SW480 (cell line): ENCODE data around the gene RYR3.
A peak's percentile ranks its signal among the peaks of the same experiment; 100 is the strongest.
"Not testable (repeated sequence)": the region's sequence is repeated elsewhere in the genome, so short reads cannot be mapped to it uniquely, and the experiment has no call there.

ENCODE experiments used
- DNase-seq: peaks from one replicate; pipeline ENCODE4 v3.0.0-alpha.2; 2016; ENCODE audit warnings: low spot score

RYR3 gene

DNA sequence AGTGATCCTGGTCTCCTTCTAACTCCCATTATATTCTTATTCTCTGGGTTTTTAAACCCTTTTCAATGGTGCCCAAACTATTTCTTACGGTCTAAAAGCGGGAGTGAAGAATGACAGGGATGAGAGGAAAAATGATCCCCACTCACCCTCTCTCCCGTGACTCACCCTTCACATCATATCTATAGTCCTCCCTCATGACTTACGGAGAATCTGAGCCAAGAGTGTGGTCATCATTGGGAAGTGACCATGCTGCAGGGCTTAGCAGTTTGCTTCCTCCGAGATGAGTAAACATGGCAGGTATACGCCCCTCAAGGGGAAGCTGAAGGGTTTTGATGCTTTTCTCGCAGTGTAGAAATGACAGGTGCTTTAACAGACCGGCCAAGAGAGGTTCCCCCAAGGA, 274.0 kb downstream of the RYR3 start:
- peak; percentile 19 for DNase-seq

DNA sequence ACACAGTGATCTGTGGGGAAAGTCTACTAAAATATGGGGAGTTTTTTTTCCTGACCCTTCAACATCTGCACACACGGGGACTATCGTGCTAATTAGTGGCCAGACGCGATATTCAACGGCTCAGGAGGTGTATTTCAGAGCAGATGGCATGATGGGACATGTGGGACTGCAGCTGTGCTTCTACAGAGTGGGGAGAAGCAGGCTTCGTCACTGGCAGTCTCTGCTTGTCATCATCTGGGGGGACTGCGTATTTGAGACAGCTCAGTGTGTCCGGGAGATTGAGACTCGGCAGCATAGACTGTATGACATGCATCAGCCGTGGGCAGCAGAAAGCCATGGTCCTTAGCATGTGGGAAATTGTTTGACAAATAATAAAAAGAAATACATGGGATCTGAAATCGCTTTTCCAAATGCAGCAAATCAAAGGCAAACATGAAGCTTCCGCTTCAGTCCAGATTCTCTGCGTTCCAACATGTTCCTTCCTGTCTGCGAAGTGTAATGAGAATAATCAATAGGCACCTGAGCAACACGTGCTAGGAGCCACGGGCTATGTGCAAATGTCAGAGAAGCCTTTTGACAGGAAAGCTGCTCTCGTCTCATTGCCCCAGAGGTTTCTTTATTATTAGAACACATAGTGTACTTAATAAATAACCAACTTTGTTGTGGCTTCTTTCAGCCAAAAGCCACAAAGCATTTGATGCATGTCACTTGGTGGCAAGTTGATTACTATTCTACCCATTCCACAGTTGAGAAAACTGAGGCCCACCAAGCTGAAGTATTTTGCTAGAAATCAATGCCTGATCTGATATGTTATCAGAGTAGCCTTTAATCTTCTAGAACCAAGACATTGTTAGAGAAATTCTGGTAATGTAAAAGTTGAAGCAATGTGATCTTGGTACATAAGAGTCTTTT, 276.3 kb downstream of the RYR3 start:
- DNase-seq, result peak; percentile 7

DNA sequence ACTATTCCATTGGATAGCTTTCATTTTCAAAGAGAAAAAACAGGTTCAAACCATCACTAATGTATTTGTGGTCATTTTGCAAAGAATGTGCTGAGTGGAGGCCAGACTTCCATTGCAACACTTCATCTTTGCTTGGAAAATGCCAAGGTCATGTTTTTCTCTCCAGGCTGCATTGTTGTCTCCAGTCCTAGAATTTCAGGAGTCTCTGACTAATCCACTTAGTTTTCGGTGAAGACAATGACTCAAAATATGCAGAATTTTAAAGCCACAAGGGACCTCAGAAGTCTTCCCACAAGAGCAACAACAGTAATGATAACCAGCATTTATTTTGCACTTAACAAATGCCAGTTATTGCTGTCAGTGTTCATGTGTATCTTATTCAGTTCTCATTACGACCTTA, 277.0 kb downstream of the RYR3 start:
- DNase-seq, result no peak

DNA sequence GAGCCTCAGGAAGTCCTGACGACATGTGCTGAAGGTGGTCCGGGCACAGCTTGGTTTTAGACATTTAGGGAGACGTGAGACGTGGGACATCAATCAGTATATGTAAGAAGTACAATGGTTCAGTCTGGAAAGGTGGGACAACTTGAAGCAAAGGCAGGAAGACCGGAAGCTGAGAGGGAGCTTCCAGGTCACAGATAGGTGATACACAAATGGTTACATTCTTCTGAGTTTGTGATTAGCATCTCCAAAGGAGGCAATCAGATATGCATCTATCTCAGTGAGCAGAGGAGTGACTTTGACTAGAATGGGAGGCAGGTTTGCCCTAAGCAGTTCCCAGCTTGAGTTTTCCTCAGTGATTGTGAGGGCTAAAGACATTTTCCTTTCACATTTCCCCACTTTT, 282.1 kb downstream of the RYR3 start:
- DNase-seq, result no peak

DNA sequence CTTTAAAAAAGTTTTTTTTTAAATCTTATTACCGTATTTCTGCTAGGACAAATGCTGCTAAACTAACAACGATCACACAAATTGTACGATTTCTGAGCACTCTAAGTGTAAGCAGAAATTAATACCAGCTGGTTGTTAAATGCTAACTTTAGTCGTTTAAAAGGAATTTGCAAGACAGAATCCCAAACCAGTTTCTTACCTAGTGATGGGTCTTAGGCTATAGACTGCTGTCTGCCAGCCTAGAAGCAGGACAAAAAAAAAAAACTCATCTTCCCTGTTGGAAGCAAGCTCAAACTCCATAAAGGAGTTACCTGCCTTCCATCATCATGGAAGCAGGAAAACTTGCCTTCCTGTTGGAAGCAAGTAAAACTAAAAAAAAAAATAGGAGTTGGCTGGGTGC, 287.6 kb downstream of the RYR3 start:
- not testable (repeated sequence) for DNase-seq

DNA sequence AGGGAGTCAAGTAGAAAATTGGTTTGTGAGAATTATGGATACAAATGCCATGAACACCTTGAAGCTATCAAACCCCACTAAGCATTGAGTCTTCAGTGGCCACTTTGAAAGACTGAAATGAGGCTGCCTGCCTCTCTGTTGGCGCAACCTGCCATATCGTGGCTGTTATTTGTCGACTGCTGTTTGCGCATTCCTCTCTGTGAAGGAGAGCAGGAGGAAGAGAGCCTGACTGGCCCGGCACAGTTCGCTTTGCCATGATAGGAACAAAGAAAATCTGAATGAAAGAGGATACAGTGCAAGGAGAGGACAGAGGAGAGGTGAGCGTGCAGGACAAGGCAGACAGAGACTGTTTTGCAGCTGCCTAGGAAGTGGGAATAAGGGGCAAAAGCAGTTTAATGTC, 289.4 kb downstream of the RYR3 start:
- no peak for DNase-seq

DNA sequence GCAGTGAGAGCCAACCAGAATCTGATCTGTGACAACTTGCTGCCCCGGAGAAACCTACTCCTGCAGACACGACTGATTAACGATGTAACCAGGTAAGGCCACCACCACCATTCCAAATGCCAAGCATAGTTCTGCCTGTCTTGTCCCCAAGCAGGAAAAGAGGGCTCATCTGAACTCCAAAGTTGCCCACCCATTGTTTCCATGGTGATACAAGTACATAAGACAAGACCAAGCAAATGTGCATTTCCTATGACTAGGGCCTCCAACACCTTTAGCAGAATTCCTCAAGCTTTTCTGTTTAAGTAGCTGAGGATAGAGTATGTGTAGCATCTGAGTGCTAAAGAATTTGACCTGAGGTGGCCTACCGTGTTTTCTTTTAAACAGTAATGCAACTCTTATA, 290.7 kb downstream of the RYR3 start:
- DNase-seq, result no peak

DNA sequence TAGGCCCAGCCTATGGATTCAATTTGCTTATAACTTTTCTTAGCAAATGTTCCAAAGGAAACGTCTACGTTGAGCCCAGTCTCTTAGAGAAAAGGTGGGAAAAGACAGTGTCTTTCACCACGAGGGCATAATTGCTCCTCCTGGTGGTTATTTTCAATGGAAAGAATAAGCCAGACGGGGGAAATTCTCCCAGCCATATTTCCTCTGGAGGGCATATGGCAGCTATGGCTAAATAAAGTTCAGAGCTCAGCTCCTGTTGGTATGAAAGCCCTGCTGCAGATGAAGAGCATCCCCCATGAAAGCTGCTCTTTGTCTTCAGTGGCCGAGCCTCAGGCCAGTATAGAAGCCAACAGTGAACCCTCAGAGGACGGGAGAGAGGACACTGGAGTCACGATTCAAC, 297.9 kb downstream of the RYR3 start:
- DNase-seq, result no peak

DNA sequence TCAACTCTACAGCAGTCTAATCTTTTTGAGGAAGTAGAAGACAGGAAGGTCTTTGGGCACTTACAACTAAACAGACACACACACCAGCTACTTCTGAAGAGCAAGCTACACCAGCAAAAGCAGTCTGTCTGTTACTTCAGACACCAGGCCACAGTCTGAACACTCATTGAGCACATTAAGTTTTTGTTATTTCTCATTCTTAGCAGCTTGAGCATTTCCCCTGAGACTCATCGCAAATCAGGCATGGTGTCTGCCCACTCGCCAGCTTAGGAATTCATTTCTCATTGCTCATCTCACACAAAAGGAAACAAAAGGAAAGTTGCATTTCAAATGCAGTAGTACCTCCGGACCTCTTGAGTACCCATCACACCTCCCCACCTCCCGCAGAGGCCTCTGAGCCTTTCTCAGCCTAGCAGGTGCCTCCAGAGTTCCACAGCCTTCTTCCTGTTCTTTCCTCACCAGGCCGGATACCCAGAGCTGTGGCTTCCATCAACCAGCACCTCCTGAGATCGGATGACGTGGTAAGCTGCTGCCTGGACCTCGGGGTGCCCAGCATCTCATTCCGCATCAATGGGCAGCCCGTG, 302.0 kb downstream of the RYR3 start:
- no peak for DNase-seq

DNA sequence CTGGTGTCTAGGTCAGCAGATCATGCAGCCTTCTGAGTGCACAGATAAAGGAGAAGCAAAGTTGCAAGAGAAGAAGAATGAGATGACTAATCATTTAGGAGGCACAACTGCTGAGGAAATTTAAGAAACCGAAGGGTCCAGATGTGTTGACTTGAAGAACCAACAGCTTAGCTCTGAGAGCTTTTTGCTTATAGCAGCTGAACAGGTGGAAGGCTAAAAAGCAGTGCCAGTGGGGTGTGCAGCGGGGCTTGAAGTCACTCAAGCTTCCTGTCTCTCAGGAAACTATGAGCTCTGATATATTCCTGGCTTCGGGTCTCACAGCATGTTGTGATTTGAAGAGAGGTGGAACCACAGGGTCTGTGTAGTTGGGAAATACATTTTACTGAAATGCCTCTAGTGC, 305.7 kb downstream of the RYR3 start:
- DNase-seq, result no peak

DNA sequence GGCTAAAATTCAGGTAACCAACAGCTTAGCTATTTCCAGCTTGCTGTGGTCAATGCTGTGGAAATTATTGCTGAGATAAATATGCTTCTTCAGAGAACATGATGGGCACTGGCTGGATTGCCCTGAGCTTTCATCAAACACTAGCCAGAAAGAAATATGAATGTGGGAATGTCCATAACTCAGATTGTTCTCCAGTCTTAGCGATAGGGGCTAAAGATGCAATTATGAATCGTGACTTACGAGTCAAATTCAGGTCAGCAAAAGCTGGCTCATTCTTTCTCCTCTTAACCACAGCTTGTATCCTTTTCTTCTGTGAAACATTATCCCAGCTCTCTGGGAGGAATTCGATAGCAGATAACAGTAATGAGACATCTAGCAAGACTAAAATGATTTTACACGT, 307.6 kb downstream of the RYR3 start:
- no peak for DNase-seq

DNA sequence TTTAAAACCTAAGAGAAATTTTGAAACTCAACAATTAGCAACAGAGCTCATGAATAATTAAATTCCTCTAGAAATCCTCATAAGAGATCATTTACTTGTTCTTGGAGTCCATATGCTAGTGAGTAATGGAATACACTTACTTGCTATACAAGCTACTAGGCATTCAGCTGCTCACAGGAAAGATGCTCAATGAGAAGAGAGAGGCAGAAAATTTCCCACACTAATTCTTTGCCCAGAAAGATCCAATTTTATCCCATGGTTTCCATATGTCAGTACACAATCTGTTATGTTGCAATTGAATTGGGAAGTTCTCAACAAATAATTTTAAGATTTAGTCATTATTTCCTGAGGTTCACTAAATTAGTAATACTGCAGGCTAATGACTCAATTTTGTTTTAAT, 310.4 kb downstream of the RYR3 start:
- DNase-seq, result no peak

DNA sequence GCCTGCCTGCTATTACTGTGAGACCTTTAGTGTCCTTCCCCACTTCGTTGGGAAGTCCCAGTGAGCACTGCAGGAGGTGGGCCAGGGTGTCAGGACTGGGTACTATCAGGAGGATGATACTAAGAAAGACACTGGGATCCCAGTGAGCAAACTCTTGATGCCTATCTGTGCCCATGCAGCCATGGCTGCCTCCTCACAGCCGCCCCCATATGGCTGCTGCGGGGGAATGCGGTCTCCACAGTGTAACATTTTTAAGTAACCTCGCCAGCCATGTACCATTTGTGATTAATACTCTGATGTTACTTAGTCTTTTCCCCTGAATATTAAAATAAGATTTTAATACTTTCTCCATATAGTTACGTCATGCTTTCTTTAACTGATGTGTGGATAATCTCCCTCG, 312.2 kb downstream of the RYR3 start:
- no peak for DNase-seq

DNA sequence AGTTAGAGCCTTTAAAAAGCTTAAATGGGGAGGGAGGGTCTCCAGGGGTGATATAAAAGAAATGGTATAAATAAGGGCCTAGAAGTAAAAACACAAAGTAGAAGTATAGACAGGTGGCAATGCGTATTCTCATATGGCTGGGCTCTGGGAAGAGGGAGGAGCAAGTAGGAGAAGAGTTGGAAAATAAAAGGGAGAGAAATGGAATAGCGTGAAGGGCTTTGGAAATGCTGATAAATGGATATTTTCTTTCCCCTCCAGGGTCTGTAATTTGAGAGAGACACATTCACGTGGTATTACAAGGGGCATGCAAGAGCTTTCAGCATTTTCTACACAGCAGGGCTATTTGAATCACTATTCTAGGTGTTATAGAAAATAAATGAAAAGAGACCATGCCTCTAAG, 313.7 kb downstream of the RYR3 start:
- DNase-seq, result no peak

DNA sequence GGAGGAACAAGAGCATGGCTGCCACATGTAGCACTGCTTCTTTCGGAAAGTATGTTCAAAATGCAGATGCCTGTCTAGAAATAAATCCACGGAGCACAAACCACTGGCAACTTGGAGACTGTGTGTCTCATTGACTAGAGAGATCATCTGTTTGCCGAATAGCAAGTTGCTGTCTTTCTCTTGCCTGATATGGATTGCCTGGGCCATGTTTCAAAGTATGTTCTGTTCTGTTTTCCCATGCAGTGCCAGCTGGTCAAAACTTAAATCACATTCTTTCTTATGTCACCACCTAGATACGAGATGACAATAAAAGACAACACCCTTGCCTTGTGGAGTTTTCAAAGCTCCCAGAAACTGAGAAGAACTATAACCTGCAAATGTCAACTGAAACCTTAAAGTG, 318.9 kb downstream of the RYR3 start:
- DNase-seq, result no peak

DNA sequence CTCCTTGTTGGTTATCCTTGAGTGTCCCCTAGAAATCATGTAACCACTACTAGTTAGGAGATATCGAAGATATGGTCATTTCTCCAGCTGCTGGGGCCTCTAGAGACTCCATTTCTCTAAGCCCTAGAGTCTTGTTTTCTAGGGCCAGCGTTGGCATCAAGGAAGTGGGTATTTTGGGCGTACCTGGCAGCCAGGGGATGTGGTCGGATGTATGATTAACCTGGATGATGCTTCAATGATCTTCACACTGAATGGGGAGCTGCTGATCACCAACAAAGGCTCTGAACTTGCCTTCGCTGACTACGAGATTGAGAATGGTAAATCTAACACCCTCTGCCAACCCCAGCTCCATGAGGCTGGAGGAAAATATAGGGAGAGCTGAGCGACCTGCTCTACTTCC, 325.5 kb downstream of the RYR3 start:
- DNase-seq, result no peak

DNA sequence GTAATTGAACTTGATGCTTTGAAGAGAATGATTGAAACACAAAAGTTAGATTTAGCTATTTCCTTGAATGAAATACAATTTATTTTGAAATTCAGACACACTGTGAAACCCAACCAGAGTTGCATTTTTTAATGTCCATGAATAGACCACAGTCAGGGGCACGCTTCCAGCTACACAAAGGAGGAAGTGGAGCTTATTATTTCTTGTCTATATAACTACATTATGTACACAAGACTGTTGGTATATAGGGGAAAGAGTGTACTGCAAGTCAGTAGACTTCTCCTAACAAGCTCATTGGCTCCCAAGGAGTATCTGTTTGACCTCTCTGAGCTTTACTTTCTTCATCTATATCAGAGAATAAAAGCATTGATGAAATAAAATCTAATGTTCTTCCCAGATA, 326.2 kb downstream of the RYR3 start:
- no peak for DNase-seq

DNA sequence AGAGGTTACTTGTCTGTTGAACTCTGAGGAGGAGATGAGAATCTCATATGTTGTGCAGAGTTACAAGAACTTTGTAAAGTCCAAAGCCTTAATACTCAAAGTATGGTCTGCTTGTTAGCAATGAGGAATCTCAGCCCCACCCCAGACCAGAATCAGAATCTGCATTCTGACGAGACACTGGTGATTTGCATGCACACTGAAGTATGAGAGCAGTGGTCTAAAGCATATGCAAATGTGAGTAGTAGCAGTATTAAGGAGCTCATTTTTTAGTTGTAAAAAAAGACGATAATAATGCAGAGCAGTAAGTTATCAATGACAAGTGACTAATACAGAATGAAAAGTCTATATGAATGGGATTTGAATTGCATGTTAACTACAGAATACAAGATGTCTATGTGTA, 327.7 kb downstream of the RYR3 start:
- no peak for DNase-seq

DNA sequence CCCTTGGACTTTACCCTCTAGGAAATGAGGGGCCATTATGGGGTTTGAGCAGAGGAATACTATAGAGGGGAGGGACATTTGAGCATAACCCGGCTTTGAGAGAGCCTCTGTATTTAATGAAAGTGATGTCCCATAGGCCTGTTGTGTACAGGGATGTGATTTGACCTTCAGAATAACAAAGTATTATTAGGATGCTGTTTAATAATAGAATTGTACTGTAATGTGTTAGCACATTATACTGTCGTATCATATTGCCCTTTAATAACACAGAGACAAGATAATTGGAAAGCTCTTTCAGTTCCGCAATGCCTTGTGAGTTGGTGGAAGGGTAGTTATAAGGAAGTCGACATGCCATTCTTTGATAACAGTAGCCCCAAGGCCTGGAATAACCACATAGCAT, 328.3 kb downstream of the RYR3 start:
- DNase-seq, result no peak

DNA sequence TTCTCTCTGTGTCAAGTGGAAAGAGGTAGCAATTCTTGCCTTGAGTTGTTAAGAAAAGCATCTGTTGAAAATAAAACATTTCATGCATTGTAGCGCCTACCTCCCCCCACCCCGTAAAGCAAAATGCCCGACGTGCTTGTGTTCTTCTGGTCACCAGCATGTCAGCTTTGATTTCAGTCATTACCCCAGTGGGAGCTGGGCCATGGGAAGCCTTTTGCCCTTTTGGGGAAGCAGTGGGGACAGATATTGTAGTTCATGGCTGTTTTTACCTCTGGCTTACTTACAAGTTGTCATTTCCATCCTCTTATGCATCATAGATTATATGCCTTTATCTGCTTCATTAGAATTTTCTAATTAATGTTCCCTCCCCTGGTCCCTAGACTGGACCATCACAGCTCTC, 328.7 kb downstream of the RYR3 start:
- DNase-seq, result no peak

DNA sequence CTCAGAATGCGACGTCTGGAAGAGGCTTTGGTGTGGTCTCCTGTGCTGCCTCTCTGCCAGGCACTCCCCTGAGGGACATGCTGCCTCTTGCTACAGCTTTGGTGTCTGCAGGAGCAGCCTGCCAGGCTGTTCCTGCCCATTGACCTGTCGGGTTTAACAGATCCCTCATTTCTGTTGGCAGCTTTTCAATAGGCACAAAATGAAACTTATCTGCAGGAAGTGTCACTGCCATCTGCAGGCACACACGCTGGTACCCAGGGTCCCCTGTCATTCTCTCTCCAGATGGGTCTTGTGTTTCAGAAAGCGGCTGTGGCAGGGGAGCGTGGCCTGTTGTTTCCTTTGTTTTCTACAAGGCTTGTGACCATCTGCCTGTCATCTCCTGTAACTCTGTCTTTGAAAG, 329.2 kb downstream of the RYR3 start:
- DNase-seq, result no peak

DNA sequence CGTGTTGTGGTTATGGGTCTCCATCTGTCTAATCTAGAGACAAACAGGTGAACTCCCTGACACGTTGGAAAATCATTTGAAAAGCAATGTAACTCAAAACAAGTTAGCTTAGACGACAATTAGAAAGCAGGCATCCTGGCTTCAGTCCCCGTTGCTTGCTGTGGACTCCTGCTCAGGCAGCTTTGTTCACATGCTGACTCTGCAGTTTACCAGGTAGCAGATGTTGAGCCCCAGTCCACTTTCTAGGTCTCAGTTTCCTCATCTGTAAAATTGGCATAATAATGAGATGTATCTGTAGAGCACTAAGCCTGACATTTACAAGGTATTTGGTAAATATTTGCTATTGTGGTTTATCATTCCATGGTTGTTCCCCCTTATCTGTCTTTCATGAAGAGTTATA, 330.3 kb downstream of the RYR3 start:
- DNase-seq, result no peak

DNA sequence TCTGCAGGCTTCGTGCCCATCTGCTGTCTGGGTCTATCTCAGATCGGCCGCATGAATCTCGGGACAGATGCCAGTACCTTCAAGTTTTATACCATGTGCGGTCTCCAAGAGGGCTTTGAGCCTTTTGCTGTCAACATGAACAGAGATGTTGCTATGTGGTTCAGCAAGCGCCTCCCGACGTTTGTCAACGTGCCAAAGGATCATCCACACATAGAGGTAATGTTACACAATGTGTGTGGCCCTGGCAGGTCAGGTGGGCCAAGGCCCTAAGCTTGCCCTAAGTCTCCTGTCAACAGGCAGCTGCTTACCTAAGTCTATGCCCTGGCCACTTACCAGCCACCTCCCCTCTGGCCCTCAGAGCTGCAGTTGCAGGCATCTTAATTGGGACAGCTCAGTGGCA, 333.5 kb downstream of the RYR3 start:
- DNase-seq, result no peak

DNA sequence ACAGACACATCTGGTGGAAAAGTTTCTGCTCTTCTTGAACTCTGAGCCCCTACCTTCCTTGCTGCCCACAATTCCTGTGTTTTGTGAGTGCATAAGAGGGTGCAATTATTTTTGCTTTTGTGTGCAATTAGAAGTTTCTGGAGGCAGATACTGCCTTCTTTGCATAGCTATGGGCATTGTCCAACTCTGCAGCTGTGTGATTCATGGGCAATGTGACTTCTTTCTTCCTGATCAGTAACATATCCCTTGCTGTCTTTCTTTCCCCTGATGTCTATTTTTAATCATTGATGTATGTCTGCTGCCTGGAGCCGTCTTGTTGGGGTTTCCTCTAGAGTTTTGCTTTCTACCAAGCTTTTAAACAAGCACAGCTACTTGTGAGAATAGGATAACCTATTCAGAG, 336.0 kb downstream of the RYR3 start:
- DNase-seq, result no peak
